Esophagus muscularis mucosa (tissue), 4 donors: ENCODE results near the gene SMYD2.

ENCODE experiments used
- EP300 ChIP-seq: sonication (generic); formaldehyde crosslinking; IDR thresholded peaks from one replicate; pipeline ENCODE4 v1.6.1; 2017; ENCODE audit warnings: antibody characterized with exemption
- POLR2A ChIP-seq: fragments of 450-650 bp; IDR thresholded peaks from one replicate; pipeline ENCODE4 v1.6.1; 2017; ENCODE audit warnings: antibody characterized with exemption, moderate library complexity, mild to moderate bottlenecking, low read depth
- TF ChIP-seq, protein P1 (sequence below), 3 experiments: fragments of 200-600 bp in 2 of 3; fragments of 450-650 bp in 1 of 3; sonication (generic) in 2 of 3; IDR thresholded peaks; one replicate each; pipeline ENCODE4 v1.5.1; 2017 to 2019; ENCODE audit warnings: antibody characterized with exemption in 3 of 3, mild to moderate bottlenecking in 2 of 3, moderate library complexity in 1 of 3

DNA sequence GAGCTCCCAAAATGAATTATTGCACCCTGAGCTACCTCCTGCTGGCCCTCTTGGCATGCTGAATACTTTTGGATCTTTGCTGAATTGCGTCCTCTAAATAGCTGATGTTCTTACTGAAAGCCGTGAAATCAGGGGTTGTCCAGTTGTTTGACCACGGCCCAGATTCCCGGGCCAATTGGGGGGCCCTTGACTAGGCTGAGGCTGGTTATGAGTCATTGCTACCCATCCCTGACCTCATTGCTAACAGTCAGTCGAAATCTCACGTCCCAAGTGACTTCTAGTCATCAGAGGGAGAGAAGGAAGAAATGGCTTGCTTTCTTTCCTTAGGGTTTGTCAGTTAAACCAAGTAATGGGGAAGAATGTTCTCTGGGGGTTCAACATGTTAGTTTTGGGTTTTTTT is 37.4 kb downstream of the SMYD2 start:
- TF ChIP-seq, protein P1, sequence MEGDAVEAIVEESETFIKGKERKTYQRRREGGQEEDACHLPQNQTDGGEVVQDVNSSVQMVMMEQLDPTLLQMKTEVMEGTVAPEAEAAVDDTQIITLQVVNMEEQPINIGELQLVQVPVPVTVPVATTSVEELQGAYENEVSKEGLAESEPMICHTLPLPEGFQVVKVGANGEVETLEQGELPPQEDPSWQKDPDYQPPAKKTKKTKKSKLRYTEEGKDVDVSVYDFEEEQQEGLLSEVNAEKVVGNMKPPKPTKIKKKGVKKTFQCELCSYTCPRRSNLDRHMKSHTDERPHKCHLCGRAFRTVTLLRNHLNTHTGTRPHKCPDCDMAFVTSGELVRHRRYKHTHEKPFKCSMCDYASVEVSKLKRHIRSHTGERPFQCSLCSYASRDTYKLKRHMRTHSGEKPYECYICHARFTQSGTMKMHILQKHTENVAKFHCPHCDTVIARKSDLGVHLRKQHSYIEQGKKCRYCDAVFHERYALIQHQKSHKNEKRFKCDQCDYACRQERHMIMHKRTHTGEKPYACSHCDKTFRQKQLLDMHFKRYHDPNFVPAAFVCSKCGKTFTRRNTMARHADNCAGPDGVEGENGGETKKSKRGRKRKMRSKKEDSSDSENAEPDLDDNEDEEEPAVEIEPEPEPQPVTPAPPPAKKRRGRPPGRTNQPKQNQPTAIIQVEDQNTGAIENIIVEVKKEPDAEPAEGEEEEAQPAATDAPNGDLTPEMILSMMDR (IDR thresholded peaks at IDR 0.05): no peak
- no peak for TF ChIP-seq EP300
- TF ChIP-seq POLR2A: no peak
